Urinary bladder (tissue), 4 donors: ENCODE data around the gene ARIH1. TPM values are rescaled to one million over a fixed set of nuclear protein-coding genes. Genes with fewer than 3 reads are reported as not detected.
"Not testable (repeated sequence)": the region's sequence is repeated elsewhere in the genome, so short reads cannot be mapped to it uniquely, and the experiment has no call there.

Experiments used
- DNase-seq: peaks from one replicate; pipeline ENCODE4 v3.0.0-alpha.2; 2015; ENCODE audit errors: extremely low spot score
- H3K27ac ChIP-seq: one replicate; pipeline ENCODE4 v1.5.1; 2013; ENCODE audit warnings: low read depth, mild to moderate bottlenecking, moderate library complexity
- H3K36me3 ChIP-seq: one replicate; pipeline ENCODE4 v1.6.1; 2013; ENCODE audit warnings: mild to moderate bottlenecking, moderate library complexity; ENCODE audit not compliant: insufficient read depth
- H3K4me1 ChIP-seq: one replicate; pipeline ENCODE4 v1.6.1; 2013; ENCODE audit warnings: mild to moderate bottlenecking, moderate library complexity; ENCODE audit not compliant: insufficient read depth
- H3K4me3 ChIP-seq: one replicate; pipeline ENCODE4 v1.5.1; 2013; ENCODE audit warnings: low read depth, low read length
- WGBS: extraction: QIAGEN DNeasy Blood & Tissue Kit; methylation state at CpG from one replicate; pipeline ENCODE4 v1.1.7; 2013; 5-methylcytosine and 5-hydroxymethylcytosine counted together
- polyA plus RNA-seq: library from polyadenylated mRNA; stranded (reverse); fragments of 200-250 nt; gene quantifications from one replicate; pipeline ENCODE4 v1.2.3, GENCODE V29; 2013
- total RNA-seq: library from RNA; depleted of rRNA; stranded (reverse); fragments of >200 nt; gene quantifications from one replicate; pipeline ENCODE4 v1.2.3, GENCODE V29; 2014
- donor health status: healthy with polysubstance abuse.
- donor health status: healthy.

Gene ARIH1
- total and polyA plus RNA-seq, 2 donors: 41.1 to 79.2 TPM

DNA sequence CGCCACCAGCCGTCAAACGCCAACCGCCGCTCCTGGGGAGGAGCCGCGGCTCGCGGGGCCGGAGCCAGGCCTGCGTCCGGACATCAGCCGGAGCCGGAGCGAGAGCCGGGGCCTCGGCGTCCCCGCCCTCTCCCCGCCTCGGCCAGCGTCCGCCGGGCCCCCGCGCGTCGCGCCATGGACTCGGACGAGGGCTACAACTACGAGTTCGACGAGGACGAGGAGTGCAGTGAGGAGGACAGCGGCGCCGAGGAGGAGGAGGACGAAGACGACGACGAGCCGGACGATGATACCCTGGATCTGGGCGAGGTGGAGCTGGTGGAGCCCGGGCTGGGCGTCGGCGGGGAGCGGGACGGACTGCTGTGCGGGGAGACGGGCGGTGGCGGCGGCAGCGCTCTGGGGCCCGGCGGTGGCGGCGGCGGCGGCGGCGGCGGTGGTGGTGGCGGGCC, 359 bp downstream of the ARIH1 start:
- H3K4me1 ChIP-seq: no peaks in the 10 kb centered on the region
- peak overlapping the region; percentile 100 for H3K27ac ChIP-seq
- no peak for DNase-seq

DNA sequence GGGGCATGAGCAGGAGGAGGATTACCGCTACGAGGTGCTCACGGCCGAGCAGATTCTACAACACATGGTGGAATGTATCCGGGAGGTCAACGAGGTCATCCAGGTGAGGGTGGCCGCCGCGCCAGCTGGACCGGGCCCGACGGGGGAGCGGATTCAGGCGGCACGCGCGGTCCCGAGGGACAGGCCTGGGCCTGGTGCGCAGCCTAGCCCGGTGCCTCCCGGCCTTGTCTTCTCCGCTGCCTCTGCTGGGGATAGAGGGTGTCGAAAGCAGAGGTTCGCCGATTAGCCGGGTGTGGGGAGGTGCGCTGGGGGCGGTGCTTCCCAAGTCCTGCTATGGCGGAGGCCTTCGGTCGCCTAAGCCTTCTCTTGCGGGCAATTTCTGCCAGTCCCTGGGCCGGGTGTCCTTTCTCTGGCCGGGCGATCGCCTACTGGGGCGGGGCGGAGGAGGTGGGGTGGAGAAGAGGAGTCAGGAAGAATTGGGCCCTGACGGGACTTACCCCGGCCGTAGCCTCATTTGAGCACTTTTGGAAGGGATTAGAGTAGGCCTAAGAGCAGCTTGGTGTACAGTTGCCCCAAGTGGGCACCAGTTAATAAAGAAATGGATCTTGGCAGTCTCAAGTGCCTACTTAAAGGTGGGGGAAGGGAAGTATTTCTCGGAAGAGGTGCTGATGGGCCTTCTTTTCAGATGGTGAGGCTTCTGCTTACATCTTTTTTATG, 940 bp downstream of the ARIH1 start:
- Histone ChIP-seq H3K27ac (peak overlapping the region; percentile 100), H3K4me3 (peak overlapping the region; percentile 66), H3K4me1 (no peaks in the 10 kb centered on the region), H3K36me3 (peaks cover 1% of the 10 kb centered on the region)
- peak; percentile 45 for DNase-seq
- under 1% methylated on average over 42 of the region's 42 CpGs for WGBS

More for the DNA sequence above, 359 bp downstream of the ARIH1 start:
- under 1% methylated on average over 67 of the region's 67 CpGs for WGBS
- H3K36me3 ChIP-seq: peaks cover 1% of the 10 kb centered on the region
- peak overlapping the region; percentile 66 for H3K4me3 ChIP-seq

DNA sequence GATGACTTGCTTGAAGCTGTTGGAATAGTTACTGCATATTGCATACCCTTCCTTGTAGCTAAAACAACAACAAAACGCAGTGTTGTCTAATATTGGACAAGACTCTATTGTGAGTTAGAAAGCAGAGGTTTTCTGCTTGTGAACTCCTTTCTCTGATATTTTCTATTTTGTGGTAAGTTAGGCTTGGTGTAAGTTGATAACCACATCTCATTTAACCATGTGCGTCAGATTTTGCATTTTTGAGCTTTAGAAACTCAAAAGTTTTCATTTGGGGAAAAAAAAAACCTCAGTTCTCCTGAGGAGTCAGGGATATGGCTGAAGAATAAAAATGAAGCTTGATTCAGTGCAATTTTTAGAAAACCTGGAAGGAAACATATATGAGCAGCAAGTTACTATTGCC, 1.5 kb downstream of the ARIH1 start:
- 10% methylated on average over 2 of the region's 2 CpGs for WGBS
- H3K27ac ChIP-seq: peak overlapping the region; percentile 100
- H3K4me1 ChIP-seq: no peaks in the 10 kb centered on the region
- peaks cover 1% of the 10 kb centered on the region for H3K36me3 ChIP-seq
- peak overlapping the region; percentile 66 for H3K4me3 ChIP-seq
- DNase-seq: no peak

DNA sequence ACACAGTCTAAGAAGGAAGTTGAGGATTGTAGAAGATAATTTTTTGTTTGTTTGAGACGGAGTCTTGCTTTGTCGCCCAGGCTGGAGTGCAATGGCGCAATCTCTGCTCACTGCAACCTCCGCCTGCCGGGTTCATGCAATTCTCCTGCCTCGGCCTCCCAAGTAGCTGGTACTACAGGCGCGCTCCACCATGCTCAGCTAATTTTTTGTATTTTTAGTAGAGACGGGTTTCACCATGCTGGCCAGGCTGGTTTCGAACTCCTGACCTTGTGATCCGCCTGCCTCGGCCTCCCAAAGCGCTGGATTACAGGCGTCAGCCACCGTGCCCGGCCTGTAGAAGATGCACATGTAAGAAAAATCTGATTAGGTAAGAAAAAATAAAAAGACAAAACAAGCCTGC, 2.2 kb downstream of the ARIH1 start:
- not testable (repeated sequence) for H3K4me1 ChIP-seq, H3K36me3 ChIP-seq, H3K27ac ChIP-seq, DNase-seq, H3K4me3 ChIP-seq
- 86% methylated on average over 16 of the region's 16 CpGs for WGBS

DNA sequence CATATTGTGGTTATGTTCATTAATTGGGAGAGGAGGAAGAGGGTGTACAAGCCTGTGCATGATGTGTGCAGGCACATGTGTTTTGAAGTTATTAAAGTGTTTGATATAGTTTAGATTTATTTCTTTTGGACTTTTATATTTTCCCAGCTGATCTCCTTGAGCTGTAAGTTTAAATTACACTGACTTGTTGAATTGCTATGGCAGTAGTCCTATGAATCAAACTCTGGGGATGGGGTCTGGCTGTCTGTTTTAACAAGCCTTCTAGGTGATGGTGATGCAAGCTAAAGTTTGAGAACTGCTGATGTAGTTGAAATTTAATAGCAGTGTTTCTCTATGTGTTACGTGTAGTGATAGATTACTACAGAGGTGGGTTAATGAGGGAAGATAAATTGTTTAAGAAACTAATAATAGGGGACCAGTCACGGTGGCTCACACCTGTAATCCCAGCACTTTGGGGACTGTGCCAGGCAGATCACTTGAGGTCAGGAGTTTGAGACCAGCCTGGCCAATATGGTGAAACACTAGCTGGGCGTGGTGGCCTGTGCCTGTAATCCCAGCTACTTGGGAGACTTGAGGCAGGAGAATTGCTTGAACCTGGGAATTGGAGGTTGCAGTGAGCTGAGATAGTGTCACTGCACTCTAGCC, 7.0 kb downstream of the ARIH1 start:
- Histone ChIP-seq H3K27ac (no peak overlapping the region), H3K4me1 (no peaks in the 10 kb centered on the region), H3K36me3 (peaks cover 1% of the 10 kb centered on the region), H3K4me3 (no peak overlapping the region)
- no peak for DNase-seq
- 81% methylated on average over 3 of the region's 3 CpGs for WGBS

- no peak overlapping the region for H3K27ac ChIP-seq
- no peaks in the 10 kb centered on the region for H3K4me1 ChIP-seq
- H3K36me3 ChIP-seq: peaks cover 1% of the 10 kb centered on the region
- no peak overlapping the region for H3K4me3 ChIP-seq
- no peak for DNase-seq
Observed at GRCh38 chr15:72482275-72482674, 8.1 kb downstream of the ARIH1 start.

- no peaks in the 10 kb centered on the region for H3K4me1 ChIP-seq
- H3K27ac ChIP-seq: no peak overlapping the region
- H3K4me3 ChIP-seq: no peak overlapping the region
- no peaks in the 10 kb centered on the region for H3K36me3 ChIP-seq
- 91% methylated on average over 6 of the region's 6 CpGs for WGBS
- DNase-seq: no peak
Observed at GRCh38 chr15:72483279-72483678, 9.1 kb downstream of the ARIH1 start.

DNA sequence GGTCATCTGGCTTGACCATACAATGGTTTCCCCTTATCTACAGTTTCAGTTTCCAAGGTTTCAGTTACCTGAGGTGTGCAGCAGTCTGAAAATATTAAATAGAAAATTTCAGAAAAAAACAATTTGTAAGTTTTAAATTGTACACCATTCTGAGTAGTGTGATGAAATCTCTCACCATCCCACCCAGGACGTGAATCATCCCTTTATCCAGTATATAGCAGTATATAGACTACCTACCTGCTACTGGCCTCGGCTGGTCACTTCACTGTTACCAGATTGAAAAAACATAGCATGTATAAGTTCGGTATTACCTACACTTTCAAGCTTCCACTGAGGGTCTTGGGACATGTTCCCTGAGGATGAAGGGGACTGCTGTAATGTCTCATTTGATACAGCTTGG, 12.0 kb downstream of the ARIH1 start:
- WGBS: 92% methylated on average over 3 of the region's 3 CpGs
- no peak for DNase-seq
- H3K27ac ChIP-seq: no peak overlapping the region
- H3K4me3 ChIP-seq: no peak overlapping the region
- no peaks in the 10 kb centered on the region for H3K36me3 ChIP-seq
- peaks cover 2% of the 10 kb centered on the region for H3K4me1 ChIP-seq

DNA sequence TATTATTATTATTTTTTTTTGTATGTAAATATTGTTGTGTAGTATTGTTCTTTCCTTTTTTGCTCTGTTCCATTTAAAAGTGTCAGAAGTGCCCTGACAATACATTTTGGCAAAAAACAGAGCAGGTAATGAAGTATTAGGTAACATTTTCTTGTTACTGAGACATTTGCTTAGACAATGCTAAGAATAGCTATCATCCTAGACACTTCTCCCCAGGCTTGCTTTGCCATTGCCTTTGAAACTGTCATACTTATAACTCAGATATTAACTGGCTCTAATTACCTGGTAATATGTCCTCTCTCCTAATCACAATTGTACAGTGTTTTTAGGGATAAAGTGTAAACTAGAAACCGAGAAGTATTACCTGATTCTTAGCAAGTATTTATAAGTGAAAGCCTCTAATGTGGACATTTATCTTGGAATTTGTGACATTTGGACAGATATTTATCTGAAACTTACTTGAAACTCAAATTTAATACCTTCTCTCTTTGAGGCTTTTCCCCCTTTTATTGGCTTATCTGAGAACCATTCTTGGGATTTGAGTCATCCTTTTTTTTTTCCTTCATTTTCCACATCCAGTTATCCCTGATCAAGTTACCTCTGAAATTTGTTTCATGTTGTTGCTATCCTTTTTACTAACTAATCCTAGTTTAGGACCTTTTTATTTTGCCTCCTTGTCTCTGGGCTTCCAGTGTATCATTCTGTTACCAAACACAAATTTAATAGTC, 13.1 kb downstream of the ARIH1 start:
- no peak for DNase-seq
- no peak overlapping the region for H3K4me3 ChIP-seq
- 55% methylated on average over 1 of the region's 1 CpG for WGBS
- no peak overlapping the region for H3K27ac ChIP-seq
- H3K36me3 ChIP-seq: no peaks in the 10 kb centered on the region
- peaks cover 2% of the 10 kb centered on the region for H3K4me1 ChIP-seq

DNA sequence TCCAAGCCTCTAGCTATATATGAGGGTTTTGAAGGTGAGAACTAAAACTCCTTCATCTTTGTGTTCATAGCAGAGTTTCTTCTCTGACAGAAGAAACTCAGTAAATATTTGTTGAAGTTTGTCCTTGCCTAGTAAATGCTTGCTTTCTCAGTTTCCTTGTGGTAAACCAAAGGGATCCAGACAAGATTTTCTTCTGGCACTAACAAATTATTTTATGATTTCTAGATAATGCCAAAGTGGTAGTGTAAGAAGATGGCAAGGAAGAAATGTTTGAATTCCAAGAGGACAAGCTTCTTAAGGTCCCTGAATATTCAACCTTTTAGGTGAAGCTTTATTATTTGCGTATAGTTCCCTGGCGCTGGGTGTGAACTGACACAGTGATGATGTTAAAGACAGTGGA, 14.4 kb downstream of the ARIH1 start:
- WGBS: 96% methylated on average over 2 of the region's 2 CpGs
- H3K4me1 ChIP-seq: peaks cover 2% of the 10 kb centered on the region
- peak overlapping the region; percentile 5 for H3K27ac ChIP-seq

DNA sequence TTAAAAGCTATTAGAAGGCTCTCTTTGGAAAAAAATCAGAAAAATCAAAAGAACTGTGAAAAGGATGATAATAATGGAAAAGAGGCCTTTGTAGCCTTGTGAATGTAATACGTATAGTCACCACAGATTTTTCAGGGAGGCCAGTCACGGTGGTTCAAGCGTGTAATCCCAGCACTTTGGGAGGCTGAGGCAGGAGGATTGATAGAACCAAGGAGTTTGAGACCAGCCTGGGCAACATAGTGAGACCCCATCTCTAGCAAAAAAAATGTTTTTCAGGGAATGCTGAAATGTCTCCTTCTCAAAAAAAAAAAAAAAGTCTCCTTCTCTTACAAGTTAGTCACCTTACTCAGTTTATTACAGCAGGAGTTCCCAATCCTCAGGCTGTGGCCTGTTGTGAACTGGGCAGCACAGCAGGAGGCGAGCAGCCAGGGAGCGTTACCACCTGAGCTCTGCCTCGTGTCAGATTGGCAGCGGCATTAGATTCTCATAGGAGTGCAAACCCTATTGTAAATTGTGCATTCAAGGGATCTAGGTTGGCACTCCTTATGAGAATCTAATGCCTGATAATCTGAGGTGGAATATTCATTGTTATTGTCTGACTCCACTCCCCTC, 15.9 kb downstream of the ARIH1 start:
- 92% methylated on average over 7 of the region's 7 CpGs for WGBS
- no peak for DNase-seq
- Histone ChIP-seq H3K4me3 (no peak overlapping the region), H3K36me3 (no peaks in the 10 kb centered on the region), H3K4me1 (peaks cover 3% of the 10 kb centered on the region), H3K27ac (no peak overlapping the region)

More for the DNA sequence above, 14.4 kb downstream of the ARIH1 start:
- H3K4me3 ChIP-seq: no peak overlapping the region
- no peaks in the 10 kb centered on the region for H3K36me3 ChIP-seq
- DNase-seq: no peak

DNA sequence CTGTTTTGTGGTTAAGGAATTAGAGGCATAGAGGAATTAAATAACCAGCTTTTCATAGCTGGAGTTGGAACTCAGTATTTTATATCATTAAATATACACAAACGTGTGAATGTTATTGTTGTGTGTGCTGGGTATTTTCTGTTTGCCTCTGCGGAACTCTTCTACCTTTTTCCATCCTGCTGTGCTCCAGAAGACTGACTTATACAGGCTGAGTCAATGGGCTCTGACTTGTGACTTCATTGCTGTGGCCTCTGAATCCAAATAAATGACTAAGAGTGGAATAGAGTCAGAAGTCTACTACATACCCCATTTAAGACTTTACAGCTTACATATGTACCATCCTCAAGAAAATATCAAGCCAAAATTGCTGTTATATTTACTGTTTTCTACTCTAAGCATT, 17.6 kb downstream of the ARIH1 start:
- H3K4me1 ChIP-seq: peaks cover 3% of the 10 kb centered on the region
- 24% methylated on average over 2 of the region's 2 CpGs for WGBS

GRCh38 chr15:72492733-72493132, 18.6 kb downstream of the ARIH1 start:
- H3K4me3 ChIP-seq: no peak overlapping the region
- no peaks in the 10 kb centered on the region for H3K36me3 ChIP-seq
- H3K27ac ChIP-seq: no peak overlapping the region
- H3K4me1 ChIP-seq: peaks cover 3% of the 10 kb centered on the region
- DNase-seq: no peak

More for the DNA sequence above, 17.6 kb downstream of the ARIH1 start:
- no peak overlapping the region for H3K4me3 ChIP-seq
- no peak for DNase-seq
- no peak overlapping the region for H3K27ac ChIP-seq
- H3K36me3 ChIP-seq: no peaks in the 10 kb centered on the region
